Measurements from ENCODE around the gene PPP1R1B. TPM values are rescaled to one million over a fixed set of nuclear protein-coding genes. Genes with fewer than 3 reads are reported as not detected.

The PPP1R1B gene
- total RNA-seq, 1 donor: 4.1 TPM

DNA sequence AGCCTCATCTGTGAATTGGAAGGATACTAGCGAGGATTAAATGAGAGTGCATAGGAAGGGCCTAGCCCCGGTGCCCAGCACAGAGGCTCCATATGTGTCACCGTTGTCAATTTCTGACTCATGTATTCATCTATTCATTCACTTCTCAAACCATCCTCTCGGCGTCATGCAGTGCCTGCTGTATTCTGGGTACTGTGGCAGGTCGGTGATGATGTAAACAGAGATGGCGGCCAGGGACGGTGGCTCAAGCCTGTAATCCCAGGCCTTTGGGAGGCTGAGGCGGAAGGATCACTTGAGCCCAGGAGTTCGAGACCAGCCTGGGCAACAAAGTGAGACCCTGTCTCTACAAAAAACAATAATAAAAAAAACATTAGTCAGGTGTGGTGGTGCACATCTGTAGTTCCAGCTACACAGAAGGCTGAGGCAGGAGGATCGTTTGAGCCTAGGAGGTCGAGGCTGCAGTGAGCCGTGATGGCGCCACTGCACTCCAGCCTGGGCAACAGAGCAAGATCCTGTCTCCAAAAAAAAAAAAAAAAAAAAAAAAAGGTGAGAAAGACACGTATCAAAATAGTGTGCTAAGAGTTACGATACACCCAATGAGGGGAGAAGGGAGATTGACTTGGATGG lies 4.3 kb upstream of the PPP1R1B start:
- H3K4me3 ChIP-seq (ENCODE audit: low read depth, low read length): no peak overlapping the region
- no peak for DNase-seq (ENCODE audit: low read depth)

DNA sequence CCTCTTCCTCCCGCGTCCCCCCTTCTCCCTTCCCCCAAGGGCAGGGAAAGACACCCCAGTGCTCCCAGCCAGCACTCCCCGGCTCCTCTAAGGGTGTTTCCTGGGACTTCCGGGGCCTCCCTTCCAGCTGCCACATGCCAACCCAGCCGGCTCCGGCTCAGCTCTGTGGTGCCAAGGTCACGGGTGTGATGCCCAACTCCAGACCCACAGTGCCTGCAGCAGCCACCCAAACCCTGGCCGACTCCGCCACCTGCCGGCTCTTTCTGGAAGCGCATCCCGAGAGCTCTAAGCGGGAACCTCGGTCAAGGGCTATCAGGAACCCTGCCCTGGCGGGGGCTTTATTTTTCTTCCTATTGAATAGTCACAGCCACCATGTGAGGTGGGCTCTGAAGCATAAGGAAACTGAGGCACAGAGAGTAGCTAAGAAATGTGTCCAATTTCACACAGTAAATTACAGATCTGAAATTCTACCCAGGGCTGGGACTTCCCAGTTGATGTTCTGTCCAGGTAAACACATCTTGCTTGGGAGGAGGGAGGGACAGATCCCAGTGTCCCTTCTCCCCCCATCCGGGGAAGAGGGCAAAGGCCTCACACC lies 3.3 kb upstream of the PPP1R1B start:
- TF ChIP-seq, protein P1, sequence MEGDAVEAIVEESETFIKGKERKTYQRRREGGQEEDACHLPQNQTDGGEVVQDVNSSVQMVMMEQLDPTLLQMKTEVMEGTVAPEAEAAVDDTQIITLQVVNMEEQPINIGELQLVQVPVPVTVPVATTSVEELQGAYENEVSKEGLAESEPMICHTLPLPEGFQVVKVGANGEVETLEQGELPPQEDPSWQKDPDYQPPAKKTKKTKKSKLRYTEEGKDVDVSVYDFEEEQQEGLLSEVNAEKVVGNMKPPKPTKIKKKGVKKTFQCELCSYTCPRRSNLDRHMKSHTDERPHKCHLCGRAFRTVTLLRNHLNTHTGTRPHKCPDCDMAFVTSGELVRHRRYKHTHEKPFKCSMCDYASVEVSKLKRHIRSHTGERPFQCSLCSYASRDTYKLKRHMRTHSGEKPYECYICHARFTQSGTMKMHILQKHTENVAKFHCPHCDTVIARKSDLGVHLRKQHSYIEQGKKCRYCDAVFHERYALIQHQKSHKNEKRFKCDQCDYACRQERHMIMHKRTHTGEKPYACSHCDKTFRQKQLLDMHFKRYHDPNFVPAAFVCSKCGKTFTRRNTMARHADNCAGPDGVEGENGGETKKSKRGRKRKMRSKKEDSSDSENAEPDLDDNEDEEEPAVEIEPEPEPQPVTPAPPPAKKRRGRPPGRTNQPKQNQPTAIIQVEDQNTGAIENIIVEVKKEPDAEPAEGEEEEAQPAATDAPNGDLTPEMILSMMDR (IDR thresholded peaks at IDR 0.05; ENCODE audit: insufficient read depth, low read length): peak; percentile 97
- H3K4me3 ChIP-seq (ENCODE audit: low read depth, low read length): no peak overlapping the region
- DNase-seq (ENCODE audit: low read depth): peak; percentile 58

More for the DNA sequence above, 4.3 kb upstream of the PPP1R1B start:
- TF ChIP-seq, protein P1 (IDR thresholded peaks at IDR 0.05; ENCODE audit: insufficient read depth, low read length): no peak

DNA sequence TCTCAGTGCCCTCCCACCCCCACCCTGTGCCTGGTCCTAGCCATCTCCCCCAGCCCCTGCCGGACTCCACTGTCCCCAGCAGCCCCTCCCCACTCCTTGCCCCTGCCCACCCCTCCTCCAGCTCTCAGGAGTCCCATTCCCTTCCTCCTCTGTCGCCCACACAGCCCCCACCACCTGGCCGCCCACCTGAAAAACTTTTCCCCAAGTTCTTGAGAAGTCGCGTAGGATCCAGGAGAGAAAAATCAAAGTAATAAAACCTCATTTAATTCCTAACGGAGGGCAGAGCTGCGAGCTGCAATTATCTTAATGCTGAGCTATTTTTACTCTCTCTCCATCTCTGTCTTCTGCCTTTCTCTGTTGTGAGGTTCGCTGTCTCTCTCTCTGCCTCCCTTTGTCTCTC lies 2.4 kb upstream of the PPP1R1B start:
- no peak overlapping the region for H3K4me3 ChIP-seq (ENCODE audit: low read depth, low read length)
- no peak for DNase-seq (ENCODE audit: low read depth)
- TF ChIP-seq, protein P1 (IDR thresholded peaks at IDR 0.05; ENCODE audit: insufficient read depth, low read length): no peak

DNA sequence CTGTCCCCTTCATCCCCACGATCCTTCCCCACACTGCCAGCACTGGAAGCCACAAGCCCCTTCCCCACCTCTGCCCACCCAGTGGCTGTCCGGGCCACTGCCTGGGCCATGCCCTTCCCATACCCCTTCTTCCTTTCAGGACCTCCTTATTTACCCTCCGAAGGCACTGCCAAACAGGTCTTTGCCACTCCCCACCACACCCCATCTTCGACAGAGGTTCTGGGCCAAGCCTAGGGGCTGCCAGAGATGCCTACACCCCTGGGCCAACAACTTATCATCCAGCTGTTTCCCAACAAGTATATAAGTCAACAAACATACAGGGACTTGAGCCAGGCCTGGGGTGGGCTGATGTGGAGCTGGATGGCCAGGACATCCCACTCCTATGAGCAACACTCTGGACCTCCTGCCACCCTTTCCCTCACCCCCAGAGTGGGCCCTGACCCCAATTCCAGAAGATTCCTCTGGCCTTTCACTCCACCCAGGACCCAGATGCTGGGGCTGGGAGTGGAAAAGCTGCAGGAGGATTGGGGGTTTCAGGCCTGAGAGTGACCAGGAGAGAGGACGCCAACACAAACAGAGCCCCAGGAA lies 1.5 kb upstream of the PPP1R1B start:
- TF ChIP-seq, protein P1 (IDR thresholded peaks at IDR 0.05; ENCODE audit: insufficient read depth, low read length): no peak
- peak; percentile 65 for DNase-seq (ENCODE audit: low read depth)

DNA sequence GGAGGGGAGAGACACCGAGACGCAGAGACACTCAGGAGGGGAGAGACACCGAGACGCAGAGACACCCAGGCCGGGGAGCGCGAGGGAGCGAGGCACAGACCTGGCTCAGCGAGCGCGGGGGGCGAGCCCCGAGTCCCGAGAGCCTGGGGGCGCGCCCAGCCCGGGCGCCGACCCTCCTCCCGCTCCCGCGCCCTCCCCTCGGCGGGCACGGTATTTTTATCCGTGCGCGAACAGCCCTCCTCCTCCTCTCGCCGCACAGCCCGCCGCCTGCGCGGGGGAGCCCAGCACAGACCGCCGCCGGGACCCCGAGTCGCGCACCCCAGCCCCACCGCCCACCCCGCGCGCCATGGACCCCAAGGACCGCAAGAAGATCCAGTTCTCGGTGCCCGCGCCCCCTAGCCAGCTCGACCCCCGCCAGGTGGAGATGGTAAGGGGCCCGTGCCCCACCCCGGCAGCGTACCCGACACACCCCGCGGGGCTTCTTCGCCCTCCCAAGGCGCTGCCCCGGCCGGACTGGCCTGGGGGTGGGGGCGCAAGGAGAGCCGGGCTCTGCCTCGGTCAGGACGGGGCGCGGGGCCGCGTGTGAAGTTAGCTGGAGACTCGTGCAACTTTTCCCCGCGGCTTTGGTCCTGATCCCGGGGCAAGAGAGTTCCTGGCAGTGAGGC lies 427 bp downstream of the PPP1R1B start:
- TF ChIP-seq, protein P1 (IDR thresholded peaks at IDR 0.05; ENCODE audit: insufficient read depth, low read length): no peak
- H3K4me3 ChIP-seq (ENCODE audit: low read depth, low read length): peak overlapping the region; percentile 49
- DNase-seq (ENCODE audit: low read depth): no peak

More for the DNA sequence above, 1.5 kb upstream of the PPP1R1B start:
- H3K4me3 ChIP-seq (ENCODE audit: low read depth, low read length): no peak overlapping the region

DNA sequence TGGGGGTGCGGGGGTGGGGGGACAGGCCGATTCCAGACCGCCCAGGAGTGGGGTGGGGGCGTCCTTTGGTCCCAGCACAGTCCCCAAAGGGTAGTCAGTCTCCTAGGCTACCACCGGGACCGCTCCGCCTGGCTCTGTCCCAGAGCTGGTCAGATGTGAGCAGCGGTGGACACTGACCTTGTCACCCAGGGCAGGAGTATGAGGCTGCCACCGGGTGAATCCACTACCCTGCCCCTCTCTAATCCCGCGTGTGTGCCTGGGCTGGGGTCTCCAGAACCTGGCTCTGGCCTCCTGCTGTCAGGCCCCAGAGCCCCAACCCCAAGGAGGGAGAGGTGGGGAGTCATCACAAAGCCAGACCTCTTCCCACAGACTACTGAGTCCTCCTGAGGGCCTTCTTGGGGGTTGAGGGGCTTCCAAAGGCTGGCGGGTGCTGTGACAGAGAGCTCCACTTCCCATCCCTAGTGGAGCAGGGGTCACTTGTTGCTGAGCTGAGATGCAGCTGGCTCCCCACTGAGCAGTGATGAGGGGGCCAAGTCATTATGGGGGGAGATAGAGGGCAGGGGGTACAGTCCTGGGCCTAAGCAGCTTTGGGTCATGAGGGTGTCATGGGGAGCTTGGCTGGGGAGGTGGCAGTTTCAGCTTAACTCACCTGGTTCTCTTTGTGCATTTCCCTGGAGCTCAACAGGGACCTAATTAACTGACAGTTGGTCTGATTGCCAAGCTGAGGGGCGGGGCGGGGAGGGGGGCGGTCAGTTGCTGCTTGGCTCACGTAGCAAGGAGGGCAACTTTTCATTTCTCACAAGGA lies 1.2 kb downstream of the PPP1R1B start:
- TF ChIP-seq, protein P1 (IDR thresholded peaks at IDR 0.05; ENCODE audit: insufficient read depth, low read length): no peak
- DNase-seq (ENCODE audit: low read depth): no peak
- H3K4me3 ChIP-seq (ENCODE audit: low read depth, low read length): no peak overlapping the region
